ENCODE data around the gene SLC35E4. TPM values are rescaled to one million over a fixed set of nuclear protein-coding genes. Genes with fewer than 3 reads are reported as not detected.

The SLC35E4 gene
- total RNA-seq, 1 experiment from 2014 or later, result 5.3 TPM

- no peak overlapping the region for H3K27ac Mint-ChIP-seq
- H3K4me3 Mint-ChIP-seq, result no peak overlapping the region
- no peaks in the 10 kb centered on the region for H3K27me3 Mint-ChIP-seq (ENCODE audit: low read depth)
- CTCF ChIA-PET, result interaction anchor here (1.5 kb wide), 1 partner anchor 128 kb away, joined by 6 read pairs; no protein-coding TSS in a partner anchor
- DNase-seq (ENCODE audit: low spot score), result no peak
- peaks cover 22% of the 10 kb centered on the region for H3K36me3 Mint-ChIP-seq
- ATAC-seq, result no peak
- POLR2A ChIA-PET, result interaction anchor here (1.1 kb wide), 1 partner anchor 20 kb away, joined by 3 read pairs; the partner anchor contains the start of gene TCN2
- no peaks in the 10 kb centered on the region; the same call in 1 of the 2 replicates for H3K9me3 Mint-ChIP-seq
- no peak for TF ChIP-seq ARID4B (CRISPR knock-in tag; IDR thresholded peaks at IDR 0.05; ENCODE audit: borderline replicate concordance)
- TF ChIP-seq AR (CRISPR knock-in tag; IDR thresholded peaks at IDR 0.05), result no peak
- no peak for TF ChIP-seq TEAD1 (CRISPR knock-in tag; IDR thresholded peaks at IDR 0.05)
- TF ChIP-seq E2F4 (CRISPR knock-in tag; IDR thresholded peaks at IDR 0.05; ENCODE audit: borderline replicate concordance, low read depth), result no peak
- no peak for TF ChIP-seq OVOL2 (CRISPR knock-in tag; IDR thresholded peaks at IDR 0.05; ENCODE audit: borderline replicate concordance)
- no peak for TF ChIP-seq NR3C1 (CRISPR knock-in tag; conservative IDR thresholded peaks at IDR 0.05; ENCODE audit: low read depth)
- no peak for TF ChIP-seq ZNF423 (CRISPR knock-in tag; IDR thresholded peaks at IDR 0.05)
- no peak for TF ChIP-seq STAT6 (CRISPR knock-in tag; conservative IDR thresholded peaks at IDR 0.05; ENCODE audit: low read depth)
- no peak for TF ChIP-seq ZNF232 (CRISPR knock-in tag; IDR thresholded peaks at IDR 0.05)
- TF ChIP-seq MYBL2 (CRISPR knock-in tag; IDR thresholded peaks at IDR 0.05), result no peak
- TF ChIP-seq ZNF219 (CRISPR knock-in tag; IDR thresholded peaks at IDR 0.05; ENCODE audit: borderline replicate concordance), result no peak
- no peak for TF ChIP-seq ZNF671 (CRISPR knock-in tag; IDR thresholded peaks at IDR 0.05)
- TF ChIP-seq ZNF317 (CRISPR knock-in tag; IDR thresholded peaks at IDR 0.05; ENCODE audit: borderline replicate concordance, low read depth), result no peak
- no peak for TF ChIP-seq FOXP4 (CRISPR knock-in tag; IDR thresholded peaks at IDR 0.05)
- no peak for TF ChIP-seq CDX4 (CRISPR knock-in tag; IDR thresholded peaks at IDR 0.05; ENCODE audit: borderline replicate concordance)
- TF ChIP-seq IRF1 (CRISPR knock-in tag; IDR thresholded peaks at IDR 0.05), result no peak
- H3K4me1 Mint-ChIP-seq, result peaks cover 5% of the 10 kb centered on the region
Measured at GRCh38 chr22:30627471-30627870, 8.1 kb upstream of the SLC35E4 start.

Data from WTC11 (cell line).